GM12801 (cell line): ENCODE results near the gene CHD8.

Source experiments
- CTCF ChIP-seq: IDR thresholded peaks from one replicate; pipeline ENCODE4 v1.5.1; 2011; ENCODE audit warnings: control low read depth; ENCODE audit not compliant: insufficient read length; ENCODE audit errors: extremely low read depth

CHD8 gene

GRCh38 chr14:21398901-21399300 lies 57.0 kb downstream of the CHD8 start:
- TF ChIP-seq CTCF, result no peak

GRCh38 chr14:21395450-21395849 lies 60.5 kb downstream of the CHD8 start:
- TF ChIP-seq CTCF, result no peak

- no peak for TF ChIP-seq CTCF
These were observed 70.6 kb downstream of the CHD8 start for GRCh38 chr14:21385188-21385904.

- no peak for TF ChIP-seq CTCF
These were observed 71.5 kb downstream of the CHD8 start for GRCh38 chr14:21384494-21384851.

- TF ChIP-seq CTCF, result no peak
These were observed 72.0 kb downstream of the CHD8 start, which contains the start of gene SUPT16H for GRCh38 chr14:21383848-21384493. TSS of gene SUPT16H (minus strand) at chr14:21384019. CDS start at chr14:21383927, 92 bp downstream.

- no peak for TF ChIP-seq CTCF
These were observed 72.8 kb downstream of the CHD8 start for GRCh38 chr14:21382886-21383847.

GRCh38 chr14:21382095-21382494 lies 73.8 kb downstream of the CHD8 start:
- TF ChIP-seq CTCF, result no peak
